SK-N-MC (cell line): ENCODE data around the gene LYAR.
"Not testable (repeated sequence)": the region's sequence is repeated elsewhere in the genome, so short reads cannot be mapped to it uniquely, and the experiment has no call there.

ENCODE experiments used
- DNase-seq: peaks from one replicate; pipeline ENCODE4 v3.0.0-alpha.2; 2011; ENCODE audit warnings: low read depth, low spot score
- H3K27ac ChIP-seq: fragments of 200-600 bp; sonication (generic); 2 replicates; pipeline ENCODE4 v1.5.1; 2016; ENCODE audit warnings: mixed run types
- H3K36me3 ChIP-seq: fragments of 200-600 bp; sonication (generic); 2 replicates; pipeline ENCODE4 v1.6.1; 2017; ENCODE audit warnings: antibody characterized with exemption, low read length, mixed read lengths; ENCODE audit not compliant: insufficient read depth
- H3K4me3 ChIP-seq: fragments of 200-600 bp; sonication (generic); 2 replicates; pipeline ENCODE4 v1.5.1; 2016
- H3K9ac ChIP-seq: fragments of 200-600 bp; sonication (generic); 2 replicates; pipeline ENCODE4 v1.8.0; 2017; ENCODE audit warnings: mixed run types, mixed read lengths; ENCODE audit not compliant: insufficient read length
- H3K9me3 ChIP-seq: fragments of 200-600 bp; sonication (generic); 2 replicates; pipeline ENCODE4 v1.6.1; 2017; ENCODE audit warnings: low read depth, mild to moderate bottlenecking, antibody characterized with exemption, low read length, moderate library complexity, mixed read lengths
- EZH2 ChIP-seq: fragments of 200-600 bp; sonication (generic); IDR thresholded peaks from one replicate; pipeline ENCODE4 v1.6.1; 2017; ENCODE audit warnings: antibody characterized with exemption
- FOXP2 ChIP-seq: optimal IDR thresholded peaks from 2 replicates; pipeline ENCODE3; 2011; ENCODE audit warnings: mild to moderate bottlenecking, moderate library complexity; ENCODE audit not compliant: insufficient read depth; ENCODE audit errors: extremely low read length, control extremely low read depth
- POLR2AphosphoS5 ChIP-seq: IDR thresholded peaks from 2 replicates; pipeline ENCODE4 v1.6.1; 2012; ENCODE audit warnings: mild to moderate bottlenecking, low read depth, low read length, borderline replicate concordance

Gene LYAR

GRCh38 chr4:4259484-4260100 is 30.4 kb downstream of the LYAR start:
- no peak for DNase-seq
- Histone ChIP-seq H3K36me3 (no peaks in the 10 kb centered on the region), H3K4me3 (no peak overlapping the region), H3K9ac (no peak overlapping the region), H3K27ac (no peak overlapping the region), H3K9me3 (no peaks in the 10 kb centered on the region)
- no peak for TF ChIP-seq EZH2
- no peak for TF ChIP-seq POLR2AphosphoS5
- TF ChIP-seq FOXP2 = no peak

DNA sequence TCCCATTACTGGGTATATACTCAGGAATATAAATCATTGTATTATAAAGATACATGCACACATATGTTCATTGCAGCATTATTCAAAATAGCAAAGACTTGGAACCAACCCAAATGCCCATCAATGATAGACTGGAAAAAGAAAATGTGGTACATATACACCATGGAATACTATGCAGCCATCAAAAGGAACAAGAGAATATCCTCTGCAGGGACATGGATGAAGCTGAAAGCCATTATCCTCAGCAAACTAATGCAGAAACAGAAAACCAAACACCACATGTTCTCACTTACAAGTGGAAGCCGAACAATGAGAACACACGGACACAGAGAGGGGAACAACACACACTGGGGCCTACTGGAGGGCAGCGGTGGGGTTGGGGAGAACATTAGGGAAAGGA is 32.2 kb downstream of the LYAR start:
- not testable (repeated sequence) for H3K9me3 ChIP-seq, DNase-seq, H3K4me3 ChIP-seq, H3K9ac ChIP-seq, H3K36me3 ChIP-seq, H3K27ac ChIP-seq

DNA sequence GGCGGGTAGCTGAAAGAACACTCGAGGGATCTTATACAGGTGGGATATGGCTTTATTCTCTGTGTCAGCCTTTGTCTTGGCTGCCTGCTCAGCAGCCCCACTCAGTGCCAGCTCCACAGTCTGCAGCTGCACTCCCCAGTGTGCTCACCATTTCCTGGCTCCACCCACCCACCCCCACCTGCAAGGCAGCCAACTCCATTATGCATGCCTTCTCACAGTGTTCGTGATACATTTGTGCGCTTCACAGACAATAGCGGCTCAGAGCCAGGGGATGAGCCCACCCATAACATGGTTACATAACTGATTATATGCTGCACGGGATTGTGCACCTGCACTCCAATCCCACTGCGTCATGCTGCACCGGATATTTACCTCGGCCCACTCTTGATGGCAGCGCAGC is 33.2 kb downstream of the LYAR start:
- no peaks in the 10 kb centered on the region for H3K9me3 ChIP-seq
- TF ChIP-seq POLR2AphosphoS5 (no peak), FOXP2 (no peak), EZH2 (no peak)
- no peaks in the 10 kb centered on the region for H3K36me3 ChIP-seq
- H3K27ac ChIP-seq = no peak overlapping the region
- no peak for DNase-seq
- H3K9ac ChIP-seq = no peak overlapping the region
- no peak overlapping the region for H3K4me3 ChIP-seq

GRCh38 chr4:4254666-4255065 is 35.3 kb downstream of the LYAR start:
- no peak overlapping the region for H3K9ac ChIP-seq
- H3K36me3 ChIP-seq = no peaks in the 10 kb centered on the region
- no peaks in the 10 kb centered on the region for H3K9me3 ChIP-seq
- no peak for DNase-seq
- TF ChIP-seq POLR2AphosphoS5 (no peak), FOXP2 (no peak)
- no peak overlapping the region for H3K27ac ChIP-seq
- H3K4me3 ChIP-seq = no peak overlapping the region

DNA sequence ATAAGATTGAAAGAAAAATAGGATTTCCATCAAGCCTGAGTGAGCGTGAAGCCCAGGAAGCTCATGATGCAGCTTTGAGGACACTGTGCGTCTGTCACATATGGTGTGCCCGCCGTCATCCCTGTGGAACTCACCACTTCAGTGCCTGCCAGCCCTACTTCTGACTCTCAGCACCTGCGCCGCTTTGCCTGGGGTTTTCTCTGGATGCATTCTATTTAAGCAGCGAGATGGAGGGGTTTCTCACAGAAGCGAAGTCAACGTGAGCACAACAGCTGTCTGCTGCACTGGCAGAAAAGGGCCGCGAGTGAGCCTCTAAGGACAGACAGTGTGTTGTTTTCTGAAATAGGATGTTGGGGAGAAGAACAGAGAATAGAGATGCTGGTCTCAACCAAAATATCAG is 35.8 kb downstream of the LYAR start:
- no peaks in the 10 kb centered on the region for H3K36me3 ChIP-seq
- H3K4me3 ChIP-seq = no peak overlapping the region
- no peak for DNase-seq
- no peaks in the 10 kb centered on the region for H3K9me3 ChIP-seq
- TF ChIP-seq FOXP2 (no peak), EZH2 (no peak), POLR2AphosphoS5 (no peak)
- H3K27ac ChIP-seq = no peak overlapping the region
- H3K9ac ChIP-seq = no peak overlapping the region

- no peak overlapping the region for H3K9ac ChIP-seq
- no peak overlapping the region for H3K27ac ChIP-seq
- no peak overlapping the region for H3K4me3 ChIP-seq
- H3K9me3 ChIP-seq = no peaks in the 10 kb centered on the region
- TF ChIP-seq EZH2 = no peak
- H3K36me3 ChIP-seq = peaks cover 10% of the 10 kb centered on the region; the same call in 1 of the 2 replicates
- no peak for DNase-seq
These were observed 40.1 kb downstream of the LYAR start for GRCh38 chr4:4249866-4250265.

DNA sequence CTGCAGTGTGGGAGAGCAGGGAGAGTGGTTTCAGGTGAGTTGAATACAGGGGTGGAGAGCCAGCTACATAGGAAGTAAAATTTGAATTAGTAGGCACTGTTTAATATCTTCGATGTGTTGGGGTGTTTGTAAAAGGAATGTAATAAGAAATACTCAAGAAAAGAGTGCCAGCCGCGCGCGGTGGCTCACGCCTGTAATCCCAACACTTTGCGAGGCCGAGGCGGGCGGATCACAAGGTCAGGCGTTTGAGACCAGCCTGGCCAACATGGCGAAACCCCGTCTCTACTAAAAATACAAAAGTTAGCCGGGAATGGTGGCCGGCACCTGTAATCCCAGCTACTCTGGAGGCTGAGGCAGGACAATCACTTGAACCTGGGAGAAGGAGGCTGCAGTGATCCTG is 40.6 kb downstream of the LYAR start:
- H3K36me3 ChIP-seq = peaks cover 15% of the 10 kb centered on the region; the same call in 1 of the 2 replicates
- DNase-seq, H3K27ac ChIP-seq, H3K9me3 ChIP-seq: not testable (repeated sequence)
- peak overlapping the region; percentile 98 for H3K4me3 ChIP-seq
- H3K9ac ChIP-seq = peak overlapping the region; percentile 99

DNA sequence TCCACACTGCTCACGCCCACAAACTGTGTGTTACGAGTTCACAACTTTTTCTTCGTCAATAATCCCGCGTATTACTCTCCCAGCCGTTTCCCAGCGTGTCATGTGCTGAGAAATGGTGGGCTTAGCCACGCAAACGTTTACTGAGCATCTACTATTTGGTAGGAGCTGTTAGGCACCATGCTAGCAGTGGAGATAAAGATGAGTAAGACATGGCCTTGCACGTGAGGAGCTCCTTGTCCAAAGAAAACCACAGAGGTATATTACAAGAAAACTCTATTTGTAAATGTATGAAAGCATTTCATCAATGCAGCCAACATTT is 41.1 kb downstream of the LYAR start:
- TF ChIP-seq EZH2 = no peak
- TF ChIP-seq POLR2AphosphoS5 = no peak
- TF ChIP-seq FOXP2 = no peak
- DNase-seq = no peak
- H3K27ac ChIP-seq = no peak overlapping the region

DNA sequence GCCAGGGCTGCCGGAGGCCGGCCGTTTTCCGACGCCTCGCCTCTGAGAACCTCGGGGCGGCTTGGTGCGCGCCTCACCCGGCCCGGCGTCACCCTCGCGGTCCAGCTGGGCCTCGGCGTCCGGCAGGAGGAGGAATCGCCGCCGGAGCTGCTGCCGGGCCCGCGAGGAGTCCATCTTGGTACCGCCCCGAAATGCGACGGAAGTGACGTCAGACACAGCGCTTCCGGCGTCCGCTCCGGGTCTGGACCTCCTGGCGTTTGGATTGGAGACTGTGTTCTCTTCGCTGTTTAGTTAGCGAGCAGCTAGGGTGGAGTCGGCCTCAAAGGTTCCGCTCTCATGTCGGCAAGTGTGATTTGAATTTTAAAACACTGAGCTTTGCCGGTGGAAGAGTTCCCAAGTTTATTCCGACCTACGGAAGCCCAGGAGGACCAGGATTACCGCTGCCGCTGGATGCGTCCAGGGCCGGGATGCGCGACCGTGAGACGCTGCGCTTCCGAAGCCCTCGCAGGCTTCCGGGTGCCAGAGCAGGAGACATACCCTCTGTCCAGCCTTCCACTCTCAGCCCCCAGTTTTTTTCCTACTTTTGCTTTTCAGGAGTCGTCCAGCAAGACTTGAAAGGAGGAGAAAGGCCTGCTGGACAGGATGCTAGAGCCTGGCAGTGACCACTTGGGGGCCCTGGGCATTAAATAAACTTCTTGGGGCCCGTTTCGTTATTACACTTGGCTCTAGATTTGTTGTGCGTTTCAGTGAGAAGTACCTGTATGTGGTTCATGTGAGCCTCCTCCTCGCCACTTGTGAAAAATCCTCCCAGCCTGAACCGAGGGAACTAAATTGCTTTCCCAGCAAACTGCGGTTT is 41.7 kb downstream of the LYAR start, which contains the start of gene TMEM128:
Gene TMEM128, minus strand, starts transcription at position 195 of the 856 bp plus-strand sequence. Its CDS starts 21 bp downstream, at position 174.
- Histone ChIP-seq H3K36me3 (peaks cover 25% of the 10 kb centered on the region; the same call in 1 of the 2 replicates), H3K27ac (peak within 1 kb of the TSS; percentile 85), H3K9ac (peak within 1 kb of the TSS; percentile 99), H3K4me3 (peak within 1 kb of the TSS; percentile 98), H3K9me3 (no peaks in the 10 kb centered on the region)
- TF ChIP-seq EZH2 (no peak), POLR2AphosphoS5 (peak; percentile 99), FOXP2 (no peak)
- peak; percentile 83 for DNase-seq

More for the DNA sequence above, 41.1 kb downstream of the LYAR start:
- Histone ChIP-seq H3K36me3 (peaks cover 20% of the 10 kb centered on the region; the same call in 1 of the 2 replicates), H3K9ac (peak overlapping the region; percentile 99), H3K4me3 (peak overlapping the region; percentile 98), H3K9me3 (no peaks in the 10 kb centered on the region)
